Smooth muscle cell (in vitro differentiated cells): ENCODE results near the gene PRDM7. TPM values are rescaled to one million over a fixed set of nuclear protein-coding genes. Genes with fewer than 3 reads are reported as not detected.

Experiments
- DNase-seq: peaks from one replicate; lab custom pipeline; 2025; ENCODE audit not compliant: unreplicated experiment; lab: John Stamatoyannopoulos, UW
- H2AFZ ChIP-seq: fragments of 200-600 bp; sonication (generic); 2 replicates; pipeline ENCODE4 v1.6.0; 2016; ENCODE audit warnings: antibody characterized with exemption, low read depth, mild to moderate bottlenecking
- H3F3A ChIP-seq: fragments of 200-600 bp; sonication (generic); 2 replicates; pipeline ENCODE4 v1.6.0; 2017; ENCODE audit warnings: antibody characterized with exemption, low read depth
- H3K27ac ChIP-seq: fragments of 200-600 bp; sonication (generic); 2 replicates; pipeline ENCODE4 v1.5.1; 2016; ENCODE audit warnings: low read depth, mild to moderate bottlenecking
- H3K27me3 ChIP-seq: fragments of 200-600 bp; sonication (generic); 2 replicates; pipeline ENCODE4 v1.6.1; 2016; ENCODE audit warnings: low read depth, mild to moderate bottlenecking
- H3K36me3 ChIP-seq: fragments of 200-600 bp; sonication (generic); 2 replicates; pipeline ENCODE4 v1.5.1; 2016; ENCODE audit warnings: low read depth
- H3K4me1 ChIP-seq: fragments of 200-600 bp; sonication (generic); 2 replicates; pipeline ENCODE4 v1.5.1; 2016; ENCODE audit warnings: low read depth
- H3K4me2 ChIP-seq: fragments of 200-600 bp; sonication (generic); 2 replicates; pipeline ENCODE4 v1.6.0; 2016; ENCODE audit warnings: mild to moderate bottlenecking
- H3K4me3 ChIP-seq: fragments of 200-600 bp; sonication (generic); 2 replicates; pipeline ENCODE4 v1.5.1; 2016; ENCODE audit warnings: mild to moderate bottlenecking
- H3K79me2 ChIP-seq: fragments of 200-600 bp; sonication (generic); 2 replicates; pipeline ENCODE4 v1.6.0; 2016; ENCODE audit warnings: low read depth, mild to moderate bottlenecking
- H3K9ac ChIP-seq: fragments of 200-600 bp; sonication (generic); 2 replicates; pipeline ENCODE4 v1.6.0; 2016; ENCODE audit warnings: low read depth
- H3K9me3 ChIP-seq: fragments of 200-600 bp; sonication (generic); replicated peaks from 2 replicates; pipeline ENCODE4 v1.5.1; 2016; ENCODE audit warnings: low read depth
- H4K20me1 ChIP-seq: fragments of 200-600 bp; sonication (generic); 2 replicates; pipeline ENCODE4 v1.6.0; 2016; ENCODE audit warnings: low read depth
- WGBS: methylation state at CpG from one replicate; pipeline ENCODE4 v1.1.7; 2016; ENCODE audit warnings: low lambda C conversion rate; 5-methylcytosine and 5-hydroxymethylcytosine counted together
- polyA plus RNA-seq: library from polyadenylated mRNA; unstranded; fragments of >200 nt; fragmentation: Nextera tagmentation; extraction: Ambion mirVana; gene quantifications from 2 replicates; pipeline ENCODE4 v1.2.1, GENCODE V29; 2016
- total RNA-seq: library from RNA; depleted of rRNA; stranded (reverse); fragments of >200 nt; gene quantifications from 2 replicates; pipeline ENCODE4 v1.2.3, GENCODE V29; 2014
- TF ChIP-seq, protein P1 (sequence below): fragments of 200-600 bp; sonication (generic); IDR thresholded peaks from 2 replicates; pipeline ENCODE4 v1.5.1; 2017; ENCODE audit warnings: borderline replicate concordance, mild to moderate bottlenecking, antibody characterized with exemption; ENCODE audit not compliant: insufficient read depth, poor library complexity, severe bottlenecking

Gene PRDM7
- total and polyA plus RNA-seq, 2 experiments from 2014 or later: not detected

GRCh38 chr16:90031186-90031930, 45.8 kb downstream of the PRDM7 start:
- Histone ChIP-seq H4K20me1 (peaks cover 10% of the 10 kb centered on the region), H3K27ac (no peak overlapping the region), H3K9me3 (no peaks in the 10 kb centered on the region), H3K36me3 (no peaks in the 10 kb centered on the region), H2AFZ (no peak overlapping the region), H3K27me3 (no peaks in the 10 kb centered on the region), H3K4me3 (no peak overlapping the region), H3F3A (peaks cover 18% of the 10 kb centered on the region), H3K4me2 (no peak overlapping the region), H3K79me2 (no peaks in the 10 kb centered on the region), H3K4me1 (no peaks in the 10 kb centered on the region), H3K9ac (no peak overlapping the region)
- WGBS: 93% methylated on average over 19 of the region's 19 CpGs
- no peak for DNase-seq
- TF ChIP-seq, protein P1, sequence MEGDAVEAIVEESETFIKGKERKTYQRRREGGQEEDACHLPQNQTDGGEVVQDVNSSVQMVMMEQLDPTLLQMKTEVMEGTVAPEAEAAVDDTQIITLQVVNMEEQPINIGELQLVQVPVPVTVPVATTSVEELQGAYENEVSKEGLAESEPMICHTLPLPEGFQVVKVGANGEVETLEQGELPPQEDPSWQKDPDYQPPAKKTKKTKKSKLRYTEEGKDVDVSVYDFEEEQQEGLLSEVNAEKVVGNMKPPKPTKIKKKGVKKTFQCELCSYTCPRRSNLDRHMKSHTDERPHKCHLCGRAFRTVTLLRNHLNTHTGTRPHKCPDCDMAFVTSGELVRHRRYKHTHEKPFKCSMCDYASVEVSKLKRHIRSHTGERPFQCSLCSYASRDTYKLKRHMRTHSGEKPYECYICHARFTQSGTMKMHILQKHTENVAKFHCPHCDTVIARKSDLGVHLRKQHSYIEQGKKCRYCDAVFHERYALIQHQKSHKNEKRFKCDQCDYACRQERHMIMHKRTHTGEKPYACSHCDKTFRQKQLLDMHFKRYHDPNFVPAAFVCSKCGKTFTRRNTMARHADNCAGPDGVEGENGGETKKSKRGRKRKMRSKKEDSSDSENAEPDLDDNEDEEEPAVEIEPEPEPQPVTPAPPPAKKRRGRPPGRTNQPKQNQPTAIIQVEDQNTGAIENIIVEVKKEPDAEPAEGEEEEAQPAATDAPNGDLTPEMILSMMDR: no peak

DNA sequence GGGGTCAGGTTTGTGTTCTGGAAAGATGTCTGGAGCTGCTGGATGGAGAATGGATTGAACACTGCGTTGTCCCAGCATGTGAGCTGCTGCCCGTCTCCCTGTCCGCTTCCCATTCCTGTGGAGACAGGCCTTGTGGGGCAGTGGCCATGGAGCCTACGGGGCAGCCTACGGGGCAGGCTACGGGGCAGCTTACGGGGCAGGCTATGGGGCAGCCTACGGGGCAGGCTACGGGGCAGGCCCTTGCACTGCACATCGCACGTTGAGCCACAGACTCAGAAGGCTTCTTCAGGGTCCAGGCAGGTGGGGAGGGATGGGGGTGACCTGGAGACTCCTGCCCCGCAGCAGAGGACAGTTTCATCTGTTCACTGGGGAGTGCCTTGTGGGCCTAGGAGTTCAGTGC, 48.1 kb downstream of the PRDM7 start:
- H3K4me1 ChIP-seq: no peaks in the 10 kb centered on the region
- DNase-seq: no peak

GRCh38 chr16:90027611-90028010, 49.5 kb downstream of the PRDM7 start:
- no peak for DNase-seq
- Histone ChIP-seq H3K9me3 (no peaks in the 10 kb centered on the region), H3K27ac (no peak overlapping the region), H3F3A (peaks cover 16% of the 10 kb centered on the region), H3K79me2 (no peaks in the 10 kb centered on the region), H3K9ac (no peak overlapping the region), H3K4me2 (no peak overlapping the region), H3K27me3 (no peaks in the 10 kb centered on the region), H2AFZ (no peak overlapping the region), H3K4me3 (no peak overlapping the region), H3K36me3 (no peaks in the 10 kb centered on the region), H4K20me1 (peaks cover 10% of the 10 kb centered on the region), H3K4me1 (no peaks in the 10 kb centered on the region)
- 98% methylated on average over 17 of the region's 17 CpGs for WGBS
- TF ChIP-seq, protein P1: no peak

More for the DNA sequence above, 48.1 kb downstream of the PRDM7 start:
- Histone ChIP-seq H4K20me1 (peaks cover 10% of the 10 kb centered on the region), H3F3A (peaks cover 18% of the 10 kb centered on the region), H3K4me3 (no peak overlapping the region), H3K9me3 (no peaks in the 10 kb centered on the region), H3K9ac (no peak overlapping the region), H3K27me3 (no peaks in the 10 kb centered on the region), H3K79me2 (no peaks in the 10 kb centered on the region), H3K27ac (no peak overlapping the region), H3K36me3 (no peaks in the 10 kb centered on the region), H2AFZ (no peak overlapping the region), H3K4me2 (no peak overlapping the region)
- 84% methylated on average over 11 of the region's 12 CpGs for WGBS
- TF ChIP-seq, protein P1: no peak

DNA sequence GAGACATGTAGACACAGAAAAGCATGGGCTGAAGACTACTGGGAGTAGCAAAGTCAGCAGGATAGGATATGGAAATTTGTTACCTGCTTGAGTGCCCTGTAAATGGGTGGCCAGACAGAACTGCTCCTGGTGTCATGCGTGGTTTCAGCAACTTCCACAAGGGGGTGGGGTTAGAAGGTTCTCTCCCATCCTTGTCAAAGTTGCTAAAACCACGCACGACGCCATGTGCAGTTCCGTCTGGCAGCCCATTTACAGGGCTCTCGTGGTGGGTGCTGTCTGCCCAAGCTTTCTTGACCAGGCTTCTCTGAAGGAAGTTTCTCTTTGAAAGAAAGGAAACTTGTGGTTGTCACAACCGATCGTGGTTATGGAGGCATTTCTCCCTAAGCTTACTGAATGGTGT, 51.0 kb downstream of the PRDM7 start:
- H3K79me2 ChIP-seq: no peaks in the 10 kb centered on the region
- H2AFZ ChIP-seq: no peak overlapping the region
- H4K20me1 ChIP-seq: peaks cover under 1% of the 10 kb centered on the region
- TF ChIP-seq, protein P1: no peak
- no peak overlapping the region for H3K9ac ChIP-seq
- H3K4me1 ChIP-seq: peaks cover under 1% of the 10 kb centered on the region
- H3K27ac ChIP-seq: no peak overlapping the region
- no peak overlapping the region for H3K4me3 ChIP-seq
- 69% methylated on average over 8 of the region's 8 CpGs for WGBS
- no peaks in the 10 kb centered on the region for H3K36me3 ChIP-seq
- no peaks in the 10 kb centered on the region for H3K27me3 ChIP-seq
- H3F3A ChIP-seq: peaks cover 2% of the 10 kb centered on the region
- no peaks in the 10 kb centered on the region for H3K9me3 ChIP-seq
- no peak for DNase-seq
- no peak overlapping the region for H3K4me2 ChIP-seq
